ENCODE measurements around the gene HNRNPF.
"Not testable (repeated sequence)": the region's sequence is repeated elsewhere in the genome, so short reads cannot be mapped to it uniquely, and the experiment has no call there.

HNRNPF gene

DNA sequence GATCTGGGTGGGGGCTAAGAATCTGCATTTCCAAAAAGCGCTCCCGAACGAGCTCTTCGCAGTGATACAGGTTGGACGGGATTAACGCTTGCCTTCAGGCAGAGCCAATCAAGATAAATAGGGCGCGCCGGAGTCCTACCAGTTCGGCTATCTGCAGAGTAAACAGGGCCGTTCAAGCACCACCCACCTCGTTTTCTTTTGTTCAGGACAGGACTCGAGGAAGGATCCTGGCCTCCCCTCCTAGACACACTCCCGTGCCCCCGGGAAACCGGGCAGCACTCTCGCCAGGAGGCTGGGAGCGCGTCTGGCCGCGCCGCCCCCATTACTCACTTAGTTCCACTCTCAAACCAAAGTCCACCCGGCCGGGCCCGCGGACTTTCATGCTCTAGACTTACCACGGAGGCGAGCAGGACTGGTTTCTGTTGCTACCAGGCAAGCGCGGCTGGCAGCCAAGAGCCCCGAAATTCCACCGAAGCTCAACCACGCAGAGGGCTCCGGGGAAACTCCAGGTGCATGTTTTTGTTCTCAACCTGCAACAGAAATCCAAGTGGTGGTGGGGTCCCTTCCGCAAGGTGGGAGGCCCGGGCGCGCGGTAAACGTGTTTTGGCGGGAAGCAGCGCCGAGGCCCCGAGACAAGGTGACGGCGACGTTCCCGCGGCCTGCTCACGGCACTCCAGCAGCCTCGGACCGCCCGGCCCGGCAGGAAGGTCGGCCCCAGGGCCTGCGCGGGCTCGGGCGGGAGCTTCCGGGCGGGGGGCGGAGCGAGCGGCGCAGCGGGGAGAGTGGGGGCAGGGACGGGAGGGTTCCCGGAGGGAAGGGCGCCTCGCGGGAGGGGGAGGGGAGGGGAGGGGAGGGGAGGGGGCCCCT lies 12.7 kb downstream of the HNRNPF start:
- peak; percentile 73 to 74 for DNase-seq (ENCODE audit: low read depth in 2 of 2)

DNA sequence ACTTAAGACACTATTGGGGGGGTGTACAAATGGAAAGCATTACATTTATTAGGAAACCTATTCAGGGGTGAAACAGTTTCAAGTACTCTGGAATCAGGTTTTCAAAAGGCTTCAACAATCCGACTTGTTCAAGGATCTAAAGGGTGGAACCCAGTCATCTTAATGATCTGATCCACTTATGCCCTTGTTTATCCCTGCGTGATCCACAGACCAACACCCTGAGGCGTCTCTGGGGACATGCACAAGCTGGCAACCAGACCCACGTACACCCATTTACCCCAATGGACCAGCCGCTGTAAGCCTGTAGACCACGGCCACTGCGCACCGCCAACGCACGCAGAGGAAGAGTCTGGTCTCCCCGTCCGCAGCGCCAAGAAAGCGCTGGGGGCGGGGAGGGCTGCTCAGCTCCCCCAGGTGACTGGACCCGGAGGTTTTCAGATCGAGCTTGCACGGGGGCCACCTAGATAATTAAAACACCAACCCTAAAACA lies 13.4 kb downstream of the HNRNPF start:
- DNase-seq (ENCODE audit: low read depth in 2 of 2), result peak in 1 of 2 donors; percentile 32

DNA sequence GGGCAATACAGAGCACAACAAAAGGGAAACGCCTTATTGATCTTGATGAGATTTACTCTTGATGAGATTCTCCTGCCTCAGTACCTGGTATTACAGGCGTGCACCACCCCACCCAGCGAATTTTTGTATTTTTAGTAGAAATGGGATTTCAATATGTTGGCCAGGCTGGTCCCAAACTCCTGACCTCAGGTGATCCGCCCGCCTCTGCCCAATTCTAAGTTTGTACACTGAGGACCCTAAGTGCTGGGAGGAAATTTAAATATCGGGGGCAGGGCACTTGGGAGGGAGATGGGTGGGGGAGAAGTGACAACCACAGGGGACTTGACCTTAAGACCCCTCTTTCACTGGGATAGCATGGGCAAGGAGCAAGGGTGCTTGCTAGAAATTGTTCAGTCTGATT lies 14.1 kb downstream of the HNRNPF start:
- DNase-seq (ENCODE audit: low read depth in 2 of 2), result no peak

DNA sequence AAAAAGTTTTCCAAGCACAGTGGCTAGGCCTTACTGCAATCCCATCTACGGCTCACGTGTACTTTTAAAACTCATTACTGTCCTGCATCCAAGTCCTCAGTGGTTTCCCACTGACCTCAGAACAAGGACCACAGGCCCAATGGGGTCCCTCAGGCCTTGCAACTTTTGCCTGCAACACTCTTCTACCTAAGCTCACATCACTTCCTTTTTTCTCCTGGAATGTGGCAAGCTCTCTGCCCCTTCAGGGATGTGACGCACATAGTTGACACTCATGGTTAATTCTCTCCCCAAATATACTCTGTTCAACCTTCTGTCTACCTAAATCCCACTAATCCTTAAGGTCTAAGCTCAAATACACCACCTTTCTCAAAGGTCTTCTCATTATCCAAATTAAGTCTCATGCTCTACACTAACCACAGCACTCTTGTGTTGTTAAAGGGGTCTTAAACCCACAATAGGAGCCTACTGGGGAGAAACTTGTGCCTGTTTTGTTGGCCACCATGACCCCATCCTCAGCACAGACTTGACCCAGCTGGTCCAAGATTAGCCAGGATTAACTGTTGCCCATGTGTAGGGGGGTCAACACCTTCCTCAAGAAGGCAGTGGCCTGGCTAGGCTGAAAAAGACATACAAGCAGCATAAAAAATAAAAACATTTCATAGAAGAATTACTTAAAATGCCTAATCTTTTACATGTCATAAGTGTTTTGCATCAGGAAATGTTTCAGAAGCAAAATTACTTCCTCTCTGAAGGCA lies 15.2 kb downstream of the HNRNPF start:
- no peak for DNase-seq (ENCODE audit: low read depth in 2 of 2)

DNA sequence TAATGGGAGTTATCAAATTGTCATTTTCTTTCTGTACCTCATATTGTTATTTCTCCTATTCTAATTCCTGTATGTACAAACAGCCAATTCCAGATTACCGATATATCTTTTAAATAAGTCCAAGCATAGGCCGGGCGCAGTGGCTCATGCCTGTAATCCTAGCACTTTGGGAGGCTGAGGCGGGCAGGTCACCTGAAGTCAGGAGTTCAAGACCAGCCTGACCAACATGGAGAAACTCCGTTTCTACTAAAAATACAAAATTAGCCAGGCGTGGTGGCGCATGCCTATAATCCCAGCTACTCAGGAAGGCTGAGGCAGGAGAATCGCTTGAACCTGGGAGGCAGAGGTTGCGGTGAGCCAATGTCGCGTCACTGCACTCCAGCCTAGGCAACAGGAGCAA lies 15.8 kb downstream of the HNRNPF start:
- not testable (repeated sequence) for DNase-seq (ENCODE audit: low read depth in 2 of 2)

DNA sequence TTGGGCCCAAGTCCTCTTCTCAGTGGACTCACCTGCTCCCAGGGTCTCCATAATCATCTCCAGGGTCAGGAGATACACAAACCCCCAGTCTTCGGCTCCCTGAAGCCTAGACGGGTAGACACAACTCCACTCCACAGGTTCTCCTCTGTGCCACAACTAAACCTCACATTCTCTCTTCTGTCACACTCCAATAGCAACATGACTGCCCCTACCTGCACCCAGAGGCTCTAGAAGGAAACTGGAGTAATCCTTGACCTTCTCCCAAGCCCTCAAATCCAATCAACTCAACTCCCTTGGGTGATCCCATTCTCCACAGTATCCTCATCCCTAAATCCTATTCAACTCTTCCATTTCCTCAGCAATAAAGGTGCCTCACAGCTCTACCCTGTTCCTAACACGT lies 16.2 kb downstream of the HNRNPF start:
- DNase-seq (ENCODE audit: low read depth in 2 of 2), result no peak

DNA sequence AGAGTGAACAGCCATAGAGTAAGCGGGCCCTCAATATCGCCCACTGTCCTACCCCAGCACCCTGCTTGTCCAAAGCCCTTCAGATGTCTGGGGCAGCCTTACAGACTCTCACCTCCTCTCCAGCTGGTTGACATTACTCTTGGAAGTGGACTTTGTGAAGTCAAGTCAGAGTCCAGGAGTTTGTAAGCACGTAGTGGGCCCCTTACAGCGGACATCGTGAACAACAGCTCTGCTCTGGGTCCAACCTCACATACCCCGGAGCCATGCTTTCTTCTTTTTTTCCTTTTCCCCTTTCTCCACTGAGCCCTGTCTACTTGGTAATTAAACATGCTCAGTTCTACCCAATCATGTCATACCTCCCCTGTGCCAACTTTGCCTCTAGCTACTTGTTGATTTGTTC lies 17.5 kb downstream of the HNRNPF start:
- DNase-seq (ENCODE audit: low read depth in 2 of 2), result no peak

DNA sequence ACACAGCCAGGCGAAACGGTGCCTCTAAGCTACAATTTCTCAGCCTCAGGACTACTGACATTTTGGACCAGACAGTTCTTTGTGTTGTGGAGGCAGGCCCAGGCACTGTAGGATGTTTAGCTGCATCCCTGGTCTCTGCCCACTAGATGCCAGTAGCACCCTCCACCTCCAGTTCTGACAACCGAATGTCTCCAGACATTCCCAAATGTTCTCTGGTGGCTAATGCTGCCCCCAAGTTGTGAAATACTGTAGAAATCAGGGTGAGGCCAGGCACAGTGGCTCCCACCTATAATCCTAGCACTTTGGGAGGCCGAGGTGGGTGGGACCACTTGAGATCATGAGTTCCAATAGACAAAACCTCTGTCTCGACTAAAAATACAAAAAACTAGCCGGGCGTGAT lies 18.2 kb downstream of the HNRNPF start:
- DNase-seq (ENCODE audit: low read depth in 2 of 2), result no peak

DNA sequence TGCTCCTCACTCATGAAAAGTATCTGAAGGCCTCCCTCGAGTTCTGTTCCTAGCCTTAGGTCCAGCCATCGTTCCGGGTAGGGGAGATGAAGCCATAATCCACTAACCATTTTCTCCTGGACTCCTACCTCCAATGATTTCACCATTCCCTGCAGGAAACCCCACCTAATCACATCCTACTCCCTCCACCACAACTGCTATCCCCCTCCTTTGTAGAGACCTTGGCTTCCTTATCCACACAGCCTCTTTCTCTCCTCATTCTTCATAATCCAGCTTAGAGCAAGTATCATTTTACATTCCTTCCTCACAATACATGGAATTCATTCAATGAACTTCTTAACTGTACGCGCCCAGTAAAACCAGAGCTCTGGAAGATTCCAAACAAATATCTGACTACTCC lies 18.7 kb downstream of the HNRNPF start:
- DNase-seq (ENCODE audit: low read depth in 2 of 2), result no peak

DNA sequence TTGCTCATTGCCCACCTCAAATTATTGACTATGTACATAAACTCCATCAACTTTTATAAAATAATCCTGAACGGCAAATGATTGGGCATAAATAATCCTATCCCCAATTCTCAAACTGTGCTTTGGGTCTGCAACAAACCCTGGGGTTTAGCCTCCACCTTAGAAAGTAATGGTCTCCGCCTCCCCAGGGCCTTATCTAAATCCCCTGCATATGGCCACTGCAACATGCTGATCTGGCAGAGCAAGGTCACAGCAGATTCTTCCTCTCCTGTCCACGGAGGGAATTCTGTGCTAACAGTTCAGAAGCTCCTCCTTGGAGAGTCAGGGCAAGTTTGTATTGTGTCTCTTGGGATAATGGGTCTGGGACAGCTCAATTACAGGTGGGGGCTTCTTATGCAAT lies 19.1 kb downstream of the HNRNPF start:
- no peak for DNase-seq (ENCODE audit: low read depth in 2 of 2)

DNA sequence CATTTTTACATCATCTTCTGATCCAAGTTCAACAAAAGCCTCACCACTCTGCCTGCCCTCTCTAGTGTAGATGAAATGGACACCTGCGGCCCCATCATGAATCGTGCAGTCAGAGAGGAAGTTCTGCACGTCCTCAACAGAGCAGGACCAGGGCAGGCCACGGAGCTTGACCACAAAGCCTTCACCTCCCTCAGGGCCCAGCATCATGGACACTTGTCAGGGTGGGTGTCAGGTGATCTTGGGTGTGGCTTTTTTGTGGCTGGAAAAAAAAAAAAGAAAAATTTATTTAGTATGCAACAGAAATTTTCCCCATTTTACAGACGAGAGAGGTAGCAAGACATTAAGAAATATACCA lies 21.3 kb downstream of the HNRNPF start:
- no peak for DNase-seq (ENCODE audit: low read depth in 2 of 2)

DNA sequence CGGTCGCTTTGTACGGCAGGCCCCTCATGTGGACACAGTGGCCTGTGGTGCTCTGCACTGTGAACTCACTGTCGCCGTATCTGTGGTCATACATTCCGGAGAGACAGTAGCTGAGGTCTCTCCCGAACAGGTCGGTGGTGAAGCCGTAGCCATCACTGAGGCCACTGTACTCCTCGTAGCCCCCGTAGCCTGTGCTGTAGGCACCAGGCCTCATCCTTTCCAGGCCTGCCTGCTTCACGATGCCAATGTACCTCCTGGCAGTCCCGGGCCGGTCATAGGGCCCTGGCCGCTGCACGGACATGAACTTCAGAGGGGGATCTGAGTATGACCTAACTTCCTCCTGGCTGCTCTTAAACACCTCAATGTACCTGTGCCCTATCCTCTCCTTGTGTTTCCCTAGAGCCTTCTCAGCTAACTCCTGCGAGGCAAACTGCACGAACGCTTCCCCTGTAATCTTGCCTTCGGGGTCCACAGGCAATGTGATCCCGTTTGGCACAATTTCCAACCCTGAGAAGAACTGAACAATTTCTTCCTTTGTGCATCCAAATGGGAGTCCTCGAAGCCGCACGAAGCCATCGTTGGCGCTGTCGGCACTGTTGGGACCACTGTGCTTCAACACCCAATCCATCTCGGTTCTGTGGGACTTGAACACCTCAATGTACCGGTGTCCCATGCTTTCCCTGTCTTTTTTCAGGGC lies 21.9 kb downstream of the HNRNPF start:
- DNase-seq (ENCODE audit: low read depth in 2 of 2), result no peak

DNA sequence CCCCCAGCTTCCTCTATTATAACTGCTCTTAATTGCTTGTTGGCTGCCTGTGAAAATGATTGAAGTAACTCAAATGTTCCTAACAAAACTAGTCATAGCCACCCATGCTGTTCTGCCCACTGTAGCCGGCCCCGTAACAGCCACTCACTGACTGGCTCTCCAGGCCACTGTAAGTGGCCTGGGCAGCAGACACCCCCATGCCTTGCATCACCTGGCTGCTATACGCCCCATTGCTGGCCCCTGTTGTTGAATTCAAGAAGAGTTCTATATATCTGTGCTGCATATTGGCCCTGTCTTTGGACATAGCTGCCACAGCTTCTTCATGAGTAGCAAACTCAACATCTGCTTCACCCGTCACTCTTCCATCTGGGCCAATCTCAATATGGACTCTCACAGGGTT lies 22.4 kb downstream of the HNRNPF start:
- no peak for DNase-seq (ENCODE audit: low read depth in 2 of 2)

DNA sequence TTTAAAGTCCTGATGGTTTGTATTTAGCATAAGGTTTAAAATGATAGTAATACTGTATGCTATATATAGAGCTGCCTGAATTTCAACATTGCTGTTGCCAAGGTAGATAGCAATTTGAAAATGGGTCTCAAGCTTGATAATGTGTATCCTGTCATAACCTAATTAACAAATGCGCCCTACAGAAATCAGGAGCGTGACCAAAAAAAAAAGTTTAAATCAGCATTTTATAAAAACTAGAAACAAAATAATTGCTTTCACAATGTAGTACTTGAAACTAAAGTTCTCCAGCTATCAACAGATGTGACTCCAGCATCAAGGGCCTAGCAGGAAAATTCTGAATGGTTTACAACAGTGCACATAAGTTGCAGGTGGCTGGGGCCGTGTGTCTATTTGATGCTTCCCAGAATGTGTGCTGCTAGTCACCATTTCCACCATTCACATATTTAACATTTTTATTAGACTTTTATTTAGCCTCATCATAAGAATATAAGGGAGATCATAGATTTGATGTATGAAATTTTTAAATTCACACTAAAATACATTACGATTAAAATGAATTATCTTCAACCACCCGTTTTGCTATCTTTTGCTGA lies 23.5 kb downstream of the HNRNPF start:
- DNase-seq (ENCODE audit: low read depth in 2 of 2), result no peak

DNA sequence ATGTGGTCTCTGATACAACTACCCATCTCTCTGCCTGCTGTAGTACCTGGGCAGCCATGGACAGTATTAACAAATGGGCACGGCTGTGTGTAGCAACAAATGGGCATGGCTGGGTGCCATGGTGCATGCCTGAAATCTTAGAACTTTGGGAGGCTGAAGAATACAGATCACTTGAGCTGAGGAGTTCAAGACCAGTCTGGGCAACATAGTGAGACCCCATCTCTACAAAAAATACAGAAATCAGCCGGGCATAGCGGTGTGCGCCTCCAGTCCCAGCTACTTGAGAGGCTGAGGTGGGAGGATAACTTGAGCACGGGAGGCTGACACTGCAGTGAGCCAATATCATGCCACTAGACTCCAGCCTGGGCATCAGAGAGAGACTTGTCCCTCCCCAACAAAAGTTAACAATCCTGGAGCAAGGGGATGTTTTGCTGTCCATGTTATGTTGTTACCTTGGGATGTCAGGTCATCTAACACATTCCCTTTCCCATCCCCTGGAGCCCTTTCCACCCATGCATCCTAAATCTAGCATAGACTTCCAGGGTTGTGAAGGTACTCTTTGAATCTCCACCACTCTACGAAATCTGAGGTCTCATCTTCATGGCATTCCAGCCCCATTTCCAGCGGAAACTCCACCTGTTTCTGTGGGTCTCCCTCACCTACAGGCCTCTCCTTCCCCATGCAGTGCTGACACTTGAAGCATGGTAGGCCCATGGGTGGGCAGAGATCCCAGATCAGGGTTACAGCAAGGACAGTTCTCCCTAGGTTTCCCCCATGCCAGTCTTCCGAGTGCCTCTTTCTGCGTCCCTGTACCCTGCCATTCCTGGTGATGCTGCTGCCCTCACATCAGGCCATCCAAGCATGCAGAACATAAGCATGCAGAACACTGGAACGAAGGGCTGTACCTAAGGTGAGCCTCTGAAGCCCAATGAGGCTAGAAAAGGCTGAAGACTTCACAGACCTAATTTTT lies 24.4 kb downstream of the HNRNPF start:
- DNase-seq (ENCODE audit: low read depth in 2 of 2), result no peak

DNA sequence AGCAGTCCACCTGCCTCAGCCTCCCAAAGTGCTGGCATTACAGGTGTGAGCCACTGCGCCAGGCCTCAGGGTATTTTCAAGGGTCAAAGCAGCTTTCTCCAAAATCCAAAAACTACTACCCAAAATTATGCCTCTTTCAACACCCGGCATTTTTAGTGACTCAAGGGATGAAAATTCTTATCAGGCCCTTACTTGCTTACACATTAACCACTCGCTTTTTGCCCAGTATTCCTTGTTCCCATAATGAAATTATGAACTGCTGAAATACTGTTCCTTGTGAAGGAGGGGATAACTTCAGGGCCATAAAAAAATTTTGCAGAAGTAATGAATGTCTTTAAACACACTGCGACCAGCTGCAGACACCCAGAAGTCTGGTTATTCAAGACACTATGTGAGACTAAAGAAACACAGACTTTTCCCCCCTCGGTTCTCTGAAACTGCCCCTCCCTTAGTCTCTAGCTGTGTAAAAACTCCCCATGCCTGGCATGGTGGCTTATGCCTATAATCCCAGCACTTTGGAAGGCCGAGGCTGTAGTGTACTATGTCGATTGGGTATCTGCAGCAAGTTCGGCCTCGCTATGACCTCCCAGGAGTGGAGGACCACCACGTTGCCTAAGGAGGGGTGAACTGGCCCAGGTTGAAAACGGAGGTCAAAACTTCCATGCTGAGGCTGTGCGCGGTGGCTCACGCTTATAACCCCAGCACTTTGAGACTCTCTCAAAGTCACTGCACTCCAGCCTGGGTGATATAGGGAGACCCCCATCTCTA lies 25.6 kb downstream of the HNRNPF start:
- DNase-seq (ENCODE audit: low read depth in 2 of 2), result no peak

DNA sequence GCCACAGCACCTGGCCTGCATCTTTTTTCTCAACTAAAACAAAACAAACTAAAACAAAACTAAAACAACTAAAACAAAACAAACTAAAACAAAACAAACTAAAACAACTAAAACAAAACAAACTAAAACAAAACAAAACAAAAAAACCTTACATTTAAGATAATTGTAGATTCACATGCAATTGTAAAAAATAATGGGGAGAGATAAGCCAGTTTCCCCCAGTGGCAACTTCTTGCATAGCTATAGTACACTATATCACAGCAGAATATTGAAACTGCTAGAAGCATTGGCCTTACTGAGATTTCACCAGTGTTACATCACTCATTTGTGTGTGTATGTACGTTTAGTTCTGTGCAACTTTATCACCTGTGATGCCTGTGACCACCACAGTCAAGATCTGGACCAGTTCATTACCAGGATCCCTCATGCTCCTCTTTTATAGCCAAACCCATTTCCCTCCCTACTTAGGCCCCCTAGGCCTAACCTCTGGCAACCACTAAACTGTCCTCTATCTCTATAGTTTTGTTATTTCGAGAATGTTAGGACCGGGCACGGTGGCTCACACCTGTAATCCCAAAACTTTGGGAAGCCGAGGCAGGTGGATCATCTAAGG lies 28.3 kb downstream of the HNRNPF start:
- DNase-seq (ENCODE audit: low read depth in 2 of 2), result no peak

DNA sequence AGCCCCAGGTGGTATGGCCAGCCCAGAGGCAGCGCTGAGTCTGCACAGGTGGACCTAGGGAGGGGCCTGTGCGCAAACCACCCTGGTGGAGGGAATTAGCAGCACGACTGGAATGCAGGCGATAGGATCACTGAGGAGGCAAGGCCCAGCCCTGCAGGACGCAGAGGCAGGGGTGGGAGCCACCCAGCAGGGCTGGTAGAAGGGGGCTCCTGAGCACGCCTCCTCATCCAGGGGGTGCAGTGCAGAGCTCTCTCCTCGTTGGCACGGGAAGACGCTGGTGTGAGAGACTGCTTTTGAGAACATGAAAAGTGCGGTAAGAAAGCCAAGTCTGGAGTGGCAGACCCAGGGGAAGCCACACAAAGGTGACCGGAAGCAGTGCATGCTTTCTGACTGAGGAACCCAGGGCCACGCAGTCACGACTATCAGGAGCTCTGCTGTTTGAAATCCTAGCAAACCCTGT lies 31.5 kb downstream of the HNRNPF start:
- no peak for DNase-seq (ENCODE audit: low read depth in 2 of 2)

DNA sequence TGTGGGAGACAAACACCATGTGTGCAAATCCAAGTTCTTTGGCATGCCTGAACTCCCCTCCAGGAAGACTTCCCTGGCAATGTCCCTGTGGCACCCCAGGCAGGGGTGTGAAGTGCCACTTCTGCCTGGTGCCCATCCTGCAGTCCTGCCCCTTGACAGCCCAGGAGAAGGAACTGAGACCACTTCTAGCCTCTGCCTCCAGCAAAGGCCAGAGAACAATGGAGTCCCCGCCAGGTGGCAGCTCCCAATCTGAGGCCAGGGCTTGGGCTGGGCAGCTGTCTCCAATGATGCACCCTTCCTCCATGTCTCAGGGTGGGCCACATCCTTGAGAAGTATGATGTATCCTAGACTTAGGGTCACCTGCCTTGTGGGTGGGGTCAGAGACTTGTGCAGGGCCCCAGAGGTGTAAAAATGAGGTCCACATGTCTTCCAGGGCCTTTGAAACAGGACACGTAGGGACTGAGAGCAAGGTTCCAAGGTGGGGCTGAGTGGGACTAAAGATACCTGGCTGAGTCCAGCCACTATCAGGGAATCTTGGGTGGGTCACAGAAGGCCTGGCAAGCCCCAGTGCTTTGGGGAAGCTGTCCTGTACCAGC lies 32.1 kb downstream of the HNRNPF start:
- DNase-seq (ENCODE audit: low read depth in 2 of 2), result no peak

Data from stimulated activated CD8-positive, alpha-beta memory T cell treated with anti-CD3 and anti-CD28 coated beads, Interleukin-15, amount 100 ng/mL, for 48 hours (primary cell).